ENCODE results near the gene SSC5D.

SSC5D gene

GRCh38 chr19:55566823-55567222 lies 78.6 kb downstream of the SSC5D start:
- Mint-ChIP-seq H3K9me3 (no peaks in the 10 kb centered on the region), H3K27me3 (ENCODE audit: low read depth, poor library complexity) (peaks cover 12% of the 10 kb centered on the region), H3K27ac (peak overlapping the region; percentile 57), H3K4me3 (no peak overlapping the region), H3K36me3 (ENCODE audit: low read depth) (no peaks in the 10 kb centered on the region), H3K4me1 (peaks cover 29% of the 10 kb centered on the region)
- TF ChIP-seq CTCF (IDR thresholded peaks at IDR 0.05), result no peak
- no peak for DNase-seq

- H3K27ac Mint-ChIP-seq, result no peak overlapping the region
- H3K9me3 Mint-ChIP-seq, result no peaks in the 10 kb centered on the region
- TF ChIP-seq CTCF (IDR thresholded peaks at IDR 0.05), result no peak
- H3K4me3 Mint-ChIP-seq, result no peak overlapping the region
- H3K36me3 Mint-ChIP-seq (ENCODE audit: low read depth), result no peaks in the 10 kb centered on the region
- DNase-seq, result no peak
- peaks cover 36% of the 10 kb centered on the region for H3K4me1 Mint-ChIP-seq
- H3K27me3 Mint-ChIP-seq (ENCODE audit: low read depth, poor library complexity), result peaks cover 17% of the 10 kb centered on the region
These were observed 79.6 kb downstream of the SSC5D start for GRCh38 chr19:55567708-55568328.

Measured in nephron progenitor cell (in vitro differentiated cells).